Stimulated activated CD8-positive, alpha-beta memory T cell treated with anti-CD3 and anti-CD28 coated beads, Interleukin-12 subunit alpha, Interleukin-12 subunit beta, amount 100 ng/mL, for 4 hours (primary cell): ENCODE measurements around the gene CSAD.
A peak's percentile ranks its signal among the peaks of the same experiment; 100 is the strongest.

ENCODE experiments used
- DNase-seq: peaks from one replicate; pipeline ENCODE4 v3.0.0-alpha.2; 2020; ENCODE audit warnings: low read depth

Gene CSAD, protein sequence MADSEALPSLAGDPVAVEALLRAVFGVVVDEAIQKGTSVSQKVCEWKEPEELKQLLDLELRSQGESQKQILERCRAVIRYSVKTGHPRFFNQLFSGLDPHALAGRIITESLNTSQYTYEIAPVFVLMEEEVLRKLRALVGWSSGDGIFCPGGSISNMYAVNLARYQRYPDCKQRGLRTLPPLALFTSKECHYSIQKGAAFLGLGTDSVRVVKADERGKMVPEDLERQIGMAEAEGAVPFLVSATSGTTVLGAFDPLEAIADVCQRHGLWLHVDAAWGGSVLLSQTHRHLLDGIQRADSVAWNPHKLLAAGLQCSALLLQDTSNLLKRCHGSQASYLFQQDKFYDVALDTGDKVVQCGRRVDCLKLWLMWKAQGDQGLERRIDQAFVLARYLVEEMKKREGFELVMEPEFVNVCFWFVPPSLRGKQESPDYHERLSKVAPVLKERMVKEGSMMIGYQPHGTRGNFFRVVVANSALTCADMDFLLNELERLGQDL

DNA sequence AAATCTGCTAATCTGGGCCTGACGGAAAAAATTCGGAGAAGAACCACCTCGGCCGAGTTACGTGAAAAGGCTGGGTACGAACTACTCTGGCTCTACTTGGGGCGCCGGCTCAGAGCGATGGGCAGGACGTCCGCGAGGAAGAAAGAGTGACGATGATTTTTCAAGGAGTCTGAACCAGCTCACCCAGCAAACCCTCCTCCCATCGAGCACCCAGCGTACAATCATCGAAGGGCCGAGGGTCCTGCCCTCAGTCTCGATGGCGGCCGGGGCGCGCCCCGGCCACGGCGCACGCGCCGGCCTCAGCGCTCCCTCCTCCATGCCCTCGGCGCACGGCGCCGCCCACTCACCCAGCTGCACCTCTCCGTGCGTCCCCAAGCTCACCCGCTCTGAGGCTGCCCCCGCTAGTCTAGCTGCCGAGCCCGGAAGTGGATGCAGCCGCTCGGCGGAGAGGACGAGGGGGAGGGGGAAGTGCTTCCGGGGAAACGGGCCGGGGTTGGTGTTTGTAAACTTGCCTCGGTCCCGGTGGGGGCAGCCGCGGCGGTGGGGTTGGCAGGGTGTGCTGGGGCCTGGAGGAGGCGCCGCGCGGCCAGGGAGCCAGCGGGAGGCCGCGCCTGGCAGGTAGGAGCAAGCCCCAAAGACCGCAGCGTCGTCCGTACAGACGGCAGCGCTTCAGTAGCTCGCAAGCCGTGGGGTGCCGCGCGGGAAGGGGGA is at the start of gene CSAD, which contains the start of gene ZNF740:
Gene CSAD (minus strand): TSS at position 706 of the 711 bp plus-strand sequence. CDS start 7,455 bp downstream, outside the sequence.
Gene ZNF740 (plus strand): TSS at position 503 of the 711 bp plus-strand sequence. CDS start 1,262 bp downstream, outside the sequence.
- DNase-seq: peak; percentile 97

DNA sequence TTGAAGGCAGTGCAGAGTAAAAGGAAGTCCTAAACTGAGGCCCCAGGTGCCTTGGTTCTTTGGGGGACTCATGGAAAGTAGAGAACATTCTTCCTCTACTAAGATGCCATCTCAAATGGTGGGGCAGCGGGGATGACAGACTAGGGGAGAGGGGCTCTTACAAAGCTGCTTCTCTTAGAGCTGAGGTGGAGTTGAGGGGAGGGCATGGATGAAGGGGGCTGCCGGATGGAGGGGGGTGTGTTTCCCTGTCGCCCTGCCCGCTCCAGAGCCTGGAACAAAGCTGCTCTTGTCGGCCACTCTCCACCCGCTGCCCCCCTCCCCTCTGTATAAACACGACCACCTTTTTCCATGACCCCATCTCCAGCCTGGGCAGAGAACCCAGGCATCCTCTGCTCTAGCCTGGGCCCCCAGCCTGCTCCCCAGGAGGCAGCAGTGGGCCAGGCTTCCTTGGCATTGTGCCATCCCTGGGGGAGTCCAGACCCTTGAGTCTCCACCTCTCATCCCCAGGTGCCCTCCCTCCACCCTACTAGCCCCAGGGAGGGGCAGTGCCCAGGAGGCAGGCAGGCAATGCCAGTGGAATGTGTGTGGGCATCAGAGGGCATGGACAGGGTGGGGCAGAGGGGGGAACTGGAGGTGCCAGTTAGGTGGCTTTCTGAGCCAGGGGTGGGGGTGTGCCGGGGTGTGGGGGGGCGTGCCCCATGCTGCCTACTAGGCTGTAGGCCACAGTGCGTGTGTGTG is 49.6 kb upstream of the CSAD start:
- no peak for DNase-seq

DNA sequence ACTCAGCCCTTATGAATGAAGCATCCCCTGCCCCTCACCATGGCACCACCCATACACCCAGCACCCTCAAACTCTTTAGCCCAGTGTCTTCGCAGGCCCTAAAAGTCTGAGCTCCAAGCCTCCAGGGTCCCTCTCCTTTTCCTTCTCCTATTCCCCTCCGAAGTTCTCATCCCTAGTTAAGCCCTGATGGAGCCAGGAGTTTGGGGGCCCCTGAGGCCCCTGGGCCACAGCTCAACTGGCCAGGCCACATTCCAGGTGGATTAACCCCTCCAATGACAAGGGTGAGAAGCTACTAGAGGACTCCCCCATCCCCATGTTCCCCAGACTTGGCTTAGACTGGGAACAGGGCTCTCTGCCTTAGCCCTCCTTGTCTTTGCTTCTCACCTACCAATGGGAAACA is 48.7 kb upstream of the CSAD start:
- no peak for DNase-seq

DNA sequence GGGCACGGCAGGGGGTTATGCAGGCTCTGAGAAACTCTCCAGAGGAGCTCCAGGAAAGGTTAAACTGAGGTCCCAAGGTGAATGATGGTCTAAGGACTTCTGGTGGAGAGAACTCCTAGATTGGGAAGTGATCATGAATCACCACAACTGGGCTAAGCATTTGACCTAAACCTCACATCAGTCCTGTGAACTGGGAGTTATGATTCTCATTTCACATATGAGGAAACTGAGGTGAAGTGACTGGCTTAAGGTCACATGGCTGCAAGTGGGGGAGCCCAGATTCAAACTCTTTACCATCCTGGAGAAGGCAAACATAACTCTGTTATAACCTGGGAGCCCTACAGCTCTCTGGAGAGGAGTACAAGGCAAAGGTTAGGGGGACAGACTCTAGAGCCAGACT is 47.1 kb upstream of the CSAD start:
- DNase-seq: no peak

GRCh38 chr12:53227341-53227740 is 46.6 kb upstream of the CSAD start:
- DNase-seq: no peak

- DNase-seq: no peak
These were observed 46.1 kb upstream of the CSAD start for GRCh38 chr12:53226815-53227214.

DNA sequence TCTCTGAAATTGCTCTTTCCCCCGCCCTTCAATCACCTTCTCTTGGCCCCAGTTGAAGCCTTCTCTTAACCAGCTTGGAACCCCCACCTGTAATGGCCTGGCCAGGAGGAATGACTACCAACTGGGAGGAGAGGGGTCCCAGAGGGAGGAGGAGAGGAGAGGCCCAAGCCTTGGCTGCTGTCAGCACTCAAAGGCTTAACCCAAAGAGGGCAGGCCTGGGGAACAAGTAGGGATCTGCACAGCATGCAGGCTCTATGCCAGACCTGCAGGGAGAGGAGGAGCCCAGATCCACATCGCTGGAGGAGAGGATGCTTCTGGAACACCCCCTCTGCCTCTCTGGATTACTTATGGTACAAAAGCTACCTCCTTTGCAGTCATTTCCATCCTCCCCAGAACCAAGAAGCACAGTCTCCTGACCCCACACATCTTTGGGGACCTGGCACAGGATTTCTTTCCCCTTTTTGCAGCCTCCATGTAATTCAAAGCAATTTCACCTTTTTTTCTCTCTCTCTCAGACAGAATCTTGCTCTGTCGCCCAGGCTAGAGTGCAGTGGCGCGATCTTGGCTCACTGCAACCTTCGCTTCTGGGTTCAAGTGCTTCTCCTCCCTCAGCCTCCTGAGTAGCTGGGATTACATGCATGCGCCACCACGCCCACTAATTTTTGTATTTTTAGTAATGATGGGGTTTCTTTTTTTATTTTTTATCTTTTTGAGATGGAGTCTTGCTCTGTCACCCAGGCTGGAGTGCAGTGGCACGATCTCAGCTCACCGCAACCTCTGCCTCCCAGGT is 45.1 kb upstream of the CSAD start:
- DNase-seq: no peak

DNA sequence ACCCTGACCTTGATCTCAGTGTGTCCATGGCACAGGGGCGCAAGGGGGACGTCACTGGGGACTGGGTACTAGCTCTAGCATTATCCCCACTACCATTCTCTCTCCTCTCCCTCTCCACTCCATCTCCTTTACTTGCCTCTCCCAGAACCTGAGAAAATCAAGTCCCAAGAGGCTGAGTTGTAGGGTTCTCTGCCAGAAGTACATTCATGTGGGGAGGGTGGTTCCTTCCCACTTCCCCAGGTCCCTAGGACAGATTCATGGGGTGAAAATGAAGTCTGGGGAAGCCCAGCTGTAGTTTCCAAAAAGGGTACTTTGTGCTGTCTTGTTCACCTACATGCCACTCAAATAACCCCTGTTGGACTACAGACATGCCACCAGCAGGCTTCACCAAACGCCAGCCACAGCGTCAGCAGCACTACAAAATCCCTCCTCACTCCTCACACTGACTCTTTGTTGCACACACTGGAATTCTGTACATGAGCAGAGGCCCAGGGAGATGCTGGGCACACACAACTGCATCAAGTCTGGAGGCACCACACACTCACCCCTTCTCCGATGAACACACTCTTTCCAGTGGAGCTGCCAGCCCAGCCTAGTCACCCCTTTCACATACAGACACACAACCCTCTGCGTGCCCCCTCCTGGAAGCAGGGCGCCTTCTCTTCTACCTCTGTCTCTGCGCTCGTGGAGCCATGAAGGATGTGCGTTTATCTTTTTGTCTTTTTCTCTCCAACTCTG is 44.3 kb upstream of the CSAD start:
- no peak for DNase-seq

DNA sequence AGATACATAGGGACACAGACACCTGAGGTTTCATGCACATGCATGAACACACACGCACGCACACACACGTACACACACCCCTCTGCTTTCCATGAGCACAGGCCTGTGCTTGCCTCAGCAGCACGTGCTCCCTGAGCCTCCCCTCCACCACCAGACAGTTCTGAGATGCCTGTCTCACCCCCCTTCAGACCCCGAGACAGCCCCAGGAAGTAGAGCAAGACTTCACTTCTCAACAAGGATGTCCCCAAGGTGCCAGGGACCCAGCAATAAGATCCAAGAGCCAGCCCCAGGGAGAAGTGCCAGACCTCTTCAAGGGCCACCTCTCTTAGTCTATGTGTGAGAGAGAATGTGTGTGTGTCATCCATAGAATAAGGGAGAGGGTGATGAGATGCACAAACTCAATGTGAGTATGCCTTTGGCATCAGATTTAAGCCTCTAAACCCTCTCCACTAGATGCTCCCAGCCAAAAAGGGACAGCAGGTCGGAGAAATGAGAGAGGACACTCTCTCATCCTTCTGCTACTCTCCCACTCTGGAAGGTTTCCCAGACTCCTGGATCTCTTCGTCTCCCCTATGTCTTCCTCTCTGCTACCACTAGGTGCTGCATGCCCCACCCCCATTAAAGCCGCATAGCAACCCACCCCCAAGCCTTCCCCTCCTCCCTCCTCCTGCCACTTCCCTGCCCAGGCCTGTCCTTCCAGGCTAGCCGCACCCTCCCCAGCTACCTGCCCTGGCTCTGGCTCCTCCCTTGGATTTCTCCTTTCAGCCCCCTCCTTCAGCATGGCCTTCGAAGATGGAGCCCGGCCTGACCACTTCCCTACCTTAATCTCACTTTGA is 43.6 kb upstream of the CSAD start:
- DNase-seq: no peak

- no peak for DNase-seq
These were observed 42.8 kb upstream of the CSAD start for GRCh38 chr12:53223389-53224060.

DNA sequence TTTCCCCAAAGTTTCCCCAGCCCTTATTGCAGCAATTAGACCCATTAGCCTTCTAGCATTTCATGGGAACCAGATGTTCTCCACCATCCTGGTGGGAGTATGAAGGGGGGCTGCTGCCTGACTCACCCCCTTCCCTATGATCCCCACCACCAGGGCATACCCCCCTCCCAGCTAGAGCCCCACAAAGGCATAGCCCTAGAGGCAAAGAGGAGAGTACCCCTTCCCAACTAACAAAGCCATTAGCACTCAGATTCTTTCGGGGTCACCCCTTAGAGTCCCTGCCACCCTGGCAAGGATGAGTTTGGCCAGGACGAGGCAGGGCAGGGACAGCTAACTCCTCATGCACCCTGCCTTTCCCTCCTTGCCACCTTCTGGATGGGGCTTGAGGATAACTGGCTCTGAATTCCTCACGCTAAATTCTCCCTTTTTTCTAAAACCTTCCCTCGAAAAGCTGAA is 42.1 kb upstream of the CSAD start:
- DNase-seq: no peak

GRCh38 chr12:53222170-53222721 is 41.5 kb upstream of the CSAD start:
- DNase-seq: no peak

- no peak for DNase-seq
These were observed 40.7 kb upstream of the CSAD start for GRCh38 chr12:53221203-53222080.

- DNase-seq: peak; percentile 70
These were observed 40.0 kb upstream of the CSAD start for GRCh38 chr12:53220694-53221202.

DNA sequence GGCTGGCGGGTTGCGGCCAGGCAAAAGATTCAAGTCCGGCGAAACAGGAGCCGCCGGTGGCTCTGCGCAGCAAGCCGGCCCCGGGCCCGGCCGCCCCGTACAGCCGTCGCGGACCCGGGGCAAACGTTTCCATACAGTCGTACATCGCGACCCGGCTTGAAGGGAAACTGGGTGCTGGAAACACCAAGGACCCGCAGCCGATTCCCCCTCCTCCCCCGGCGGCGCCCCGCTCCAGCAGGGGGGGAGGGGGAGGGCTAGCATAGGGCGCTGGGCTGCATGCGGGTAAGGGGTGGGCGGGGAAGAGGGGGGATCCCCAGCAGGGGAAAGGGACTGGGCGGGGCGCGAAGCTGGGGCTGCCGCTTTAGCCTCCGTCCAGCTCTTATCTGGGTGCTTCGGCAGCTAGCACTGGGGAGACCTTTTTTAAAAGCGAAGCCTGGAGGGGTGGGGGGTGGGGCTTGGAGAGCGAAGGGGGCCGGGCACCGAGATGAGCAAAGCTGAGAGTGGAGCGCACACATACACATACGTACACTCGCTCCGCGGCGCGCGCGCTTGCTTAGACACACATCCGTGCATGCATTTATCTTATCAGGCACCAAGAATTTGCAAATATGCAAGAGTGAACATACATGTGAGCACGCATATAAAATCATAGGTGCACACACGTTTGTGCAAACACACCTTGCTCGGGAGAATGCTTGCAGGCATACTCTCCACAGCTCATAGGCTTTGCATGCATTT is 39.4 kb upstream of the CSAD start:
- peak; percentile 56 for DNase-seq

GRCh38 chr12:53219292-53219955 is 38.7 kb upstream of the CSAD start:
- DNase-seq: peak; percentile 50
